Measurements from ENCODE around the gene EFNA5. TPM values are rescaled to one million over a fixed set of nuclear protein-coding genes. Genes with fewer than 3 reads are reported as not detected.
A peak's percentile ranks its signal among the peaks of the same experiment; 100 is the strongest.
"Not testable (repeated sequence)": the region's sequence is repeated elsewhere in the genome, so short reads cannot be mapped to it uniquely, and the experiment has no call there.

EFNA5 gene
- total and polyA plus RNA-seq, 5 donors from 2014 or later = 0.73 TPM; not detected in 4

DNA sequence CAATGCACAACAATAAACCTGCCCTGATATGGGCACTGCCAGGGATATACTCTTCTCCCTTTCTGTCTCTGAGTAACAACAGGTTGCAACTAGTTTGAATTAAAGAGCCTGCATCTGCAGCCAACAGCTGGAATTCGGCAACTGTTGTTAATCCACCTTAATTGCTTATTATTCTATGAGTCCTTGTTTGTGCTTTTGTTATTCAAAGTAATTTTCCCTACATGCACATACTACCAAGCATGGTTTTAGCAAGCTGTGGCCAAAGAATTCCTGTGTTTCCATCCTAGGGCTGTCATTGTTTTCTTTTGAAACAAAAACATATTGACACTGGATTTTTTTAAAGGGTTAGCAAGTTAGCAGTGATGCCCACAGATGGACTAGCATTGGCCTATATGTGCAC, 171.5 kb downstream of the EFNA5 start:
- no peaks in the 10 kb centered on the region for H3K27me3 Mint-ChIP-seq
- Histone ChIP-seq H3K4me3 (ENCODE audit: low read depth, low read length) (no peak overlapping the region), H3K4me1 (ENCODE audit: control insufficient read depth, insufficient read depth, low read length, poor library complexity, severe bottlenecking) (peaks cover 3% of the 10 kb centered on the region), H3K36me3 (ENCODE audit: control insufficient read depth, insufficient read depth, low read length) (no peaks in the 10 kb centered on the region), H3K27me3 (ENCODE audit: control insufficient read depth, insufficient read depth, low read length) (no peaks in the 10 kb centered on the region), H3K9me3 (ENCODE audit: control insufficient read depth in 2 of 2, low read length in 2 of 2) (no peaks in the 10 kb centered on the region), H3K27ac (ENCODE audit: insufficient read depth, low read length, poor library complexity, severe bottlenecking) (no peak overlapping the region)
- no peaks in the 10 kb centered on the region for H3K9me3 Mint-ChIP-seq
- H3K4me1 Mint-ChIP-seq = peaks cover 2 to 9% (median 6%) of the 10 kb centered on the region in 4 donors
- ATAC-seq (ENCODE audit: low read depth in 2 of 2) = no peak
- no peak overlapping the region for H3K27ac Mint-ChIP-seq
- DNase-seq = no peak
- no peak overlapping the region for H3K4me3 Mint-ChIP-seq
- H3K36me3 Mint-ChIP-seq = no peaks in the 10 kb centered on the region

DNA sequence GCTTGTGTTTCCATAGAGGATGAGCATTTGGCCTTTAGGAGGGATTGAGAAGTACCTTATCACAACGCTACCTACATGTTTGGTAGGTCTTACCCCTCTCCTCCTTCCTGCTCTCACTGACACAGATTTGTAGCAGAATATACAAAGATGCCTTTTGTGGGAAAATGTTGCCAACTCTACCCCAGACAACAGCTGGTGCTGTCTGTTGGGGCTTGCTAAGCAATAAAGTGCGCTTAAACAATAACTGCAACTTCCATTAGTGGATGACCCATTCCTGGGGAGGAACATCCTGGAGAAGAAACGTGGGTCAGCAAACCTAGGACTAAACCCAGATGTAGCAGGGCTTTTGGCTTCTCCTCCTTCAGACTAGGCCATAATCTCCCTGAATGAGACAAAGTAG, 174.3 kb downstream of the EFNA5 start:
- Mint-ChIP-seq H3K4me1 (no peaks in the 10 kb centered on the region), H3K27ac (no peak overlapping the region), H3K9me3 (no peaks in the 10 kb centered on the region), H3K27me3 (no peaks in the 10 kb centered on the region), H3K36me3 (no peaks in the 10 kb centered on the region), H3K4me3 (no peak overlapping the region)
- no peak for DNase-seq
- H3K27ac ChIP-seq (ENCODE audit: insufficient read depth, low read length, poor library complexity, severe bottlenecking) = no peak overlapping the region
- H3K36me3 ChIP-seq (ENCODE audit: control insufficient read depth, insufficient read depth, low read length) = no peaks in the 10 kb centered on the region
- no peak for ATAC-seq (ENCODE audit: low read depth in 2 of 2)
- H3K4me3 ChIP-seq (ENCODE audit: low read depth, low read length) = no peak overlapping the region
- H3K27me3 ChIP-seq (ENCODE audit: control insufficient read depth, insufficient read depth, low read length) = no peaks in the 10 kb centered on the region
- no peaks in the 10 kb centered on the region for H3K4me1 ChIP-seq (ENCODE audit: control insufficient read depth, insufficient read depth, low read length, poor library complexity, severe bottlenecking)
- H3K9me3 ChIP-seq (ENCODE audit: control insufficient read depth in 2 of 2, low read length in 2 of 2) = no peaks in the 10 kb centered on the region

DNA sequence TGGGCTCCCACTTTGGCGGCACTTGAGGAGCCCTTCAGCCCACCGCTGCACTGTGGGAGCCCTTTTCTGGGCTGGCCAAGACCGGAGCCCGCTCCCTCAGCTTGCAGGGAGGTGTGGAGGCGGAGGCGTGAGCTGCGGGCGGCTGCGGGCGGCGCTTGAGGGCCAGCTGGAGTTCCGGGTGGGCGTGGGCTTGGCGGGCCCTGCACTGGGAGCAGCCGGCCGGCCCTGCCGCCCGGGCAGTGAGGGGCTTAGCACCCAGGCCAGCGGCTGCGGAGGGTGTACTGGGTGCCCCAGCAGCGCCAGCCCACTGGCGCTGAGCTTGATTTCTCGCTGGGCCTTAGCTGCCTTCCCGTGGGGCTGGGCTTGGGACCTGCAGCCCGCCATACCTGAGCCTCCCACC, 176.6 kb downstream of the EFNA5 start:
- H3K9me3 Mint-ChIP-seq; H3K27me3 ChIP-seq (ENCODE audit: control insufficient read depth, insufficient read depth, low read length); DNase-seq; H3K36me3 ChIP-seq (ENCODE audit: control insufficient read depth, insufficient read depth, low read length); H3K4me3 Mint-ChIP-seq; H3K27ac ChIP-seq (ENCODE audit: insufficient read depth, low read length, poor library complexity, severe bottlenecking); H3K4me1 ChIP-seq (ENCODE audit: control insufficient read depth, insufficient read depth, low read length, poor library complexity, severe bottlenecking); H3K36me3 Mint-ChIP-seq; ATAC-seq (ENCODE audit: low read depth in 2 of 2); H3K4me3 ChIP-seq (ENCODE audit: low read depth, low read length); H3K4me1 Mint-ChIP-seq; H3K27me3 Mint-ChIP-seq; H3K27ac Mint-ChIP-seq; H3K9me3 ChIP-seq (ENCODE audit: control insufficient read depth in 2 of 2, low read length in 2 of 2): not testable (repeated sequence)

DNA sequence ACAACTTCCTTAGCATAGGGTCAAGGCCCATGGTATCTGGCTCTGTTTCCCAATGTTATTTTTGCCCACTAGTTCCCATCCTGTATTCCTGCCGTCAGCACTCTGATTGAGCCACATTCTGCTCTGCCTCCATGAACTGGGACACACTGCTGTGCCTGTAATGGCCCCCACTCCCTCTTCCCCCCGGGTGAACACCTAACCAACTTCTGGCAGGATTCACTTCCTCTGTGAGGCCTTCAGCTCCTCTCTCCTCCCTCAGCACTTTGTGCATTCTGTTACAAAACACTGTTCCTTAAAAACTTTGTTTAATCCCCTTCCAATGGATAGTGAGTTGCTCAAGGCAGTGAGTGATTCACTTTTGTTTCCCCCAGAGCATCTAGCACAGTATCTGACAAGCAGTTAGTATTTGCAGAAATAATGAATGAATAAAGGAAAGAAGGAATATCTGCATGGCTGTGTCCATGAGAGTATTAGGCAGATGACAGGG, 183.6 kb downstream of the EFNA5 start:
- no peaks in the 10 kb centered on the region for H3K36me3 ChIP-seq (ENCODE audit: control insufficient read depth, insufficient read depth, low read length)
- Mint-ChIP-seq H3K9me3 (peaks cover 0 to 6% (median 2%) of the 10 kb centered on the region in 7 donors), H3K27me3 (peaks cover 4% of the 10 kb centered on the region), H3K27ac (no peak overlapping the region), H3K4me1 (peaks cover 0 to 11% (median 5%) of the 10 kb centered on the region in 4 donors), H3K36me3 (no peaks in the 10 kb centered on the region), H3K4me3 (no peak overlapping the region)
- H3K4me1 ChIP-seq (ENCODE audit: control insufficient read depth, insufficient read depth, low read length, poor library complexity, severe bottlenecking) = no peaks in the 10 kb centered on the region
- no peaks in the 10 kb centered on the region for H3K9me3 ChIP-seq (ENCODE audit: control insufficient read depth in 2 of 2, low read length in 2 of 2)
- no peak overlapping the region for H3K4me3 ChIP-seq (ENCODE audit: low read depth, low read length)
- H3K27ac ChIP-seq (ENCODE audit: insufficient read depth, low read length, poor library complexity, severe bottlenecking) = no peak overlapping the region
- ATAC-seq (ENCODE audit: low read depth in 2 of 2) (no peak), DNase-seq (no peak)
- H3K27me3 ChIP-seq (ENCODE audit: control insufficient read depth, insufficient read depth, low read length) = no peaks in the 10 kb centered on the region

DNA sequence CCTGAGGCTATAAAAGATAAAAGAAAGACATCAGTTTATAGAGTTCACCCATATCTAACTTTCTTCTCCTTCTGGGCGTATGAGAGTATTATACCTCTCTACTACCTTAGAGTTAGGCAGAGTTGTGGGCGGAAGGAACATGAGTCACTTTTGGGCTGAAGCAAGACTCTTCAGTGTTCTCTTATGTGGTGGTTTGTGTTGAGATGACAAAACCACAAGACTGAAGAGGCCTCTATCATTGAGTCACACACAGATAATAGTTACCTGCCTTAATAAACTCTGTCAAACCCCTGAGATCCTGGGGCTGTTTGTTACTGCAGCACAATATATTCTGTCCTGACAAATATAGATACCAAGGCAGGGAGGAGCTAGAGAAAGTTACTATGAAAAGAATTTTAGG, 184.2 kb downstream of the EFNA5 start:
- H3K4me3 Mint-ChIP-seq = no peak overlapping the region
- peak overlapping the region in 1 of 3 donors; percentile 64 for H3K27ac Mint-ChIP-seq
- Histone ChIP-seq H3K36me3 (ENCODE audit: control insufficient read depth, insufficient read depth, low read length) (no peaks in the 10 kb centered on the region), H3K9me3 (ENCODE audit: control insufficient read depth in 2 of 2, low read length in 2 of 2) (no peaks in the 10 kb centered on the region), H3K4me1 (ENCODE audit: control insufficient read depth, insufficient read depth, low read length, poor library complexity, severe bottlenecking) (no peaks in the 10 kb centered on the region), H3K4me3 (ENCODE audit: low read depth, low read length) (no peak overlapping the region), H3K27me3 (ENCODE audit: control insufficient read depth, insufficient read depth, low read length) (no peaks in the 10 kb centered on the region), H3K27ac (ENCODE audit: insufficient read depth, low read length, poor library complexity, severe bottlenecking) (no peak overlapping the region)
- DNase-seq (peak; percentile 3 to 53 (median 23)), ATAC-seq (ENCODE audit: low read depth in 2 of 2) (peak; percentile 89 to 93)
- H3K27me3 Mint-ChIP-seq = peaks cover 4% of the 10 kb centered on the region
- H3K4me1 Mint-ChIP-seq = peaks cover 0 to 11% (median 5%) of the 10 kb centered on the region in 4 donors
- H3K9me3 Mint-ChIP-seq = peaks cover 0 to 6% (median 2%) of the 10 kb centered on the region in 7 donors
- no peaks in the 10 kb centered on the region for H3K36me3 Mint-ChIP-seq

DNA sequence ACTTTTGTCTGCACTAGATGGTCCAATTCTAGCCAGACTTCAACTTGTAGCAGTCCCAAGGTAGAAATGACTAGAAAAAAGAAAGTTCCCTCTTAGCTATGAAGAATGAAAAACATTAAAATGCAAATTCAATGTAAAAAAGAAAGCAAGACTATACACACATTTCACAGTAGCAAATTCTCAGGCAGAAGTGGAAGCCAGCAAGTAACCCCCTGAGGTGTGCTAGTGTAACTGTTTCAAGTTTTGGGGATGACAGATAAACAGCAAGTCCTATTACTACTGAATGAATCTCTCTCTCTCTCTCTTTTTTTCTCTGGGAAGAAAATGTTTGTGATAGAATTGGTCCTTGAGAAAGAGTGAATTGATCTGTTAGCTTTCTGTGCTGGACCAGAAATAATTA, 185.6 kb downstream of the EFNA5 start:
- H3K4me3 Mint-ChIP-seq = no peak overlapping the region
- peaks cover 0 to 6% (median 2%) of the 10 kb centered on the region in 7 donors for H3K9me3 Mint-ChIP-seq
- ATAC-seq (ENCODE audit: low read depth in 2 of 2) (no peak), DNase-seq (no peak)
- peaks cover 0 to 11% (median 5%) of the 10 kb centered on the region in 4 donors for H3K4me1 Mint-ChIP-seq
- no peak overlapping the region for H3K4me3 ChIP-seq (ENCODE audit: low read depth, low read length)
- no peaks in the 10 kb centered on the region for H3K36me3 Mint-ChIP-seq
- H3K27me3 ChIP-seq (ENCODE audit: control insufficient read depth, insufficient read depth, low read length) = no peaks in the 10 kb centered on the region
- H3K27me3 Mint-ChIP-seq = peaks cover under 1% of the 10 kb centered on the region
- H3K4me1 ChIP-seq (ENCODE audit: control insufficient read depth, insufficient read depth, low read length, poor library complexity, severe bottlenecking) = no peaks in the 10 kb centered on the region
- no peaks in the 10 kb centered on the region for H3K36me3 ChIP-seq (ENCODE audit: control insufficient read depth, insufficient read depth, low read length)
- peak overlapping the region in 1 of 3 donors; percentile 82 for H3K27ac Mint-ChIP-seq
- H3K9me3 ChIP-seq (ENCODE audit: control insufficient read depth in 2 of 2, low read length in 2 of 2) = no peaks in the 10 kb centered on the region
- no peak overlapping the region for H3K27ac ChIP-seq (ENCODE audit: insufficient read depth, low read length, poor library complexity, severe bottlenecking)

DNA sequence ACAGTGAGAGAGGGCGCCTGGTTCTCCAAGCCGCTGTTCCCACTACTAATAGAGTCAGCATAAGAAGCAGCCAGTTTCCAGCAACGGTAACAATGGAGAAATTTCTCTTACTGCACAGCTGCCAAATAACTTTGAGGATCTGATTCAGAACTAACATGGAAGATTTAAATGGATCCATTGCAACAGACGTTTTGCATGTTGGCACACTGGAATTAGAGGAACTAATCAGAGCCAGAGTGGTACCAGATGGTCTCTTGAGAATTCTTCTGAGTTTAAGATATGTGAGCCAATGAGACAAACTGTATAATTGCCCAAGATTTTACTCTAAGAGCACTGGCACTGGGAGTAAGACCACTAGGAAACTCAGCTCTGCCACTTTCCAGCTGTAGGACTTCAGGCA, 186.5 kb downstream of the EFNA5 start:
- no peak for ATAC-seq (ENCODE audit: low read depth in 2 of 2)
- Histone ChIP-seq H3K36me3 (ENCODE audit: control insufficient read depth, insufficient read depth, low read length) (no peaks in the 10 kb centered on the region), H3K4me1 (ENCODE audit: control insufficient read depth, insufficient read depth, low read length, poor library complexity, severe bottlenecking) (no peaks in the 10 kb centered on the region), H3K27ac (ENCODE audit: insufficient read depth, low read length, poor library complexity, severe bottlenecking) (no peak overlapping the region), H3K27me3 (ENCODE audit: control insufficient read depth, insufficient read depth, low read length) (no peaks in the 10 kb centered on the region), H3K4me3 (ENCODE audit: low read depth, low read length) (no peak overlapping the region), H3K9me3 (ENCODE audit: control insufficient read depth in 2 of 2, low read length in 2 of 2) (no peaks in the 10 kb centered on the region)
- DNase-seq = no peak
- Mint-ChIP-seq H3K4me1 (peaks cover 0 to 11% (median 5%) of the 10 kb centered on the region in 4 donors), H3K9me3 (peaks cover 0 to 6% (median 2%) of the 10 kb centered on the region in 7 donors), H3K36me3 (no peaks in the 10 kb centered on the region), H3K27ac (peak overlapping the region in 1 of 3 donors; percentile 28), H3K4me3 (no peak overlapping the region), H3K27me3 (no peaks in the 10 kb centered on the region)

DNA sequence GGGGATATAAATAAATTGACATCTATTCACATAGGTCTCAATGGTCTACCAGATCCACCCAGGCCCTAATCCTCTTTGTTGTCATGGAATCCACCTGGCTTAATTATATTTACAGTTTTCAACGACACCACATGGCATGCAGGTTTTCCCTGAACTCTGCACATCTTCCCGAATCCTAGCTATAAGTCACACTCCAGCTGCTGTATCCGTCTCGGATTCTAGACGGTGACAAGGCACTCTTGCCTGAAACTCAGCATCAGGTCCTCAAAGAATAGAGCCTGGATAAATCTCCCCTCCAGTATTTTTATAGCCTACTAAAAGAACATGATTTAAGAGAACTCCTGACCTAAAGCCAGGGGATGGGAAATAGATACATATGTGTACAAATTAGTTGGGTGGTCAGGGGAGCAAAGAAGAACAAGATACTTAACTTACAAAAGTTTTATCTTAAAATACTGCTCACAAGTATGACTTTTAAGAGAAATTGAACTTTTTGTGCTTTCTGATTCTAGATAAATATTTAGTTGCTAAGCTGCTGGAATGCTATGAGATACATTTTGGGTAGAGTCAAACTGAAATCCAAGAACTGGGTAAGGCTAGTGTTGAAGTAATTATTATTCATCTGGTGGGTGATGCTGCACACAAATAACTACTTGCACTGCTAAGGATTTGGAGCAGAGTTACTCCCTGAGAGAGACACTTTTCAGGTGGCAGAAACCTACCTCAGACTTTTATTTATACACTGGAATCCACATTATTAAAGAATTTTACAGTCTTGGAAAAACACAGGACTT, 187.3 kb downstream of the EFNA5 start:
- Mint-ChIP-seq H3K4me1 (peaks cover 0 to 11% (median 5%) of the 10 kb centered on the region in 4 donors), H3K27me3 (no peaks in the 10 kb centered on the region), H3K36me3 (no peaks in the 10 kb centered on the region), H3K9me3 (peaks cover 0 to 6% (median 2%) of the 10 kb centered on the region in 7 donors), H3K27ac (no peak overlapping the region), H3K4me3 (no peak overlapping the region)
- Histone ChIP-seq H3K4me3 (ENCODE audit: low read depth, low read length) (no peak overlapping the region), H3K27ac (ENCODE audit: insufficient read depth, low read length, poor library complexity, severe bottlenecking) (no peak overlapping the region), H3K27me3 (ENCODE audit: control insufficient read depth, insufficient read depth, low read length) (no peaks in the 10 kb centered on the region), H3K36me3 (ENCODE audit: control insufficient read depth, insufficient read depth, low read length) (no peaks in the 10 kb centered on the region), H3K9me3 (ENCODE audit: control insufficient read depth in 2 of 2, low read length in 2 of 2) (no peaks in the 10 kb centered on the region), H3K4me1 (ENCODE audit: control insufficient read depth, insufficient read depth, low read length, poor library complexity, severe bottlenecking) (no peaks in the 10 kb centered on the region)
- ATAC-seq (ENCODE audit: low read depth in 2 of 2) (no peak), DNase-seq (no peak)

Measured in CD4-positive, CD25-positive, alpha-beta regulatory T cell (primary cell).